H1 (cell line): ENCODE measurements around the gene PRG3.

Experiments
- BRCA1 ChIP-seq: IDR thresholded peaks from 2 replicates; pipeline ENCODE4 v1.6.1; 2012; ENCODE audit warnings: low read depth, low read length, improper control_type of control experiment
- CEBPB ChIP-seq: IDR thresholded peaks from 2 replicates; pipeline ENCODE4 v1.6.1; 2012; ENCODE audit warnings: low read depth, low read length
- CTCF ChIP-seq, 3 experiments: IDR thresholded peaks; 1 replicate in 2 of 3; 2 replicates in 1 of 3; pipeline versions ENCODE4 v1.5.1 to v1.6.1; 2011; ENCODE audit warnings: low read length in 3 of 3, mild to moderate bottlenecking in 3 of 3, inconsistent platforms in 2 of 3, low read depth in 1 of 3, moderate library complexity in 1 of 3; ENCODE audit not compliant: insufficient read depth in 1 of 3; ENCODE audit errors: control extremely low read depth in 1 of 3
- EP300 ChIP-seq, 2 experiments: IDR thresholded peaks; 1 replicate in 1 of 2; 2 replicates in 1 of 2; pipeline ENCODE4 v1.6.1; 2011 to 2012; ENCODE audit warnings: low read depth in 2 of 2, low read length in 2 of 2, mild to moderate bottlenecking in 2 of 2, borderline replicate concordance in 1 of 2, inconsistent platforms in 1 of 2, moderate library complexity in 1 of 2
- EZH2 ChIP-seq: fragments of 200-600 bp; sonication (generic); IDR thresholded peaks from 2 replicates; pipeline ENCODE4 v1.7.1; 2012; ENCODE audit warnings: low read depth, mild to moderate bottlenecking, moderate library complexity, low read length, inconsistent platforms; ENCODE audit not compliant: severe bottlenecking
- GABPA ChIP-seq: IDR thresholded peaks from 2 replicates; pipeline ENCODE4 v1.6.1; 2011; ENCODE audit warnings: mild to moderate bottlenecking, low read length, moderate library complexity, borderline replicate concordance; ENCODE audit not compliant: insufficient read depth
- JUN ChIP-seq: IDR thresholded peaks from 2 replicates; pipeline ENCODE4 v1.6.1; 2011; ENCODE audit warnings: low read depth, mild to moderate bottlenecking, improper control_type of control experiment, low read length
- JUND ChIP-seq: IDR thresholded peaks from 2 replicates; pipeline ENCODE4 v1.6.1; 2011; ENCODE audit warnings: mild to moderate bottlenecking, improper control_type of control experiment, low read length
- POLR2A ChIP-seq, 2 experiments: IDR thresholded peaks; 1 replicate in 1 of 2; 2 replicates in 1 of 2; pipeline ENCODE4 v1.6.1; 2011; ENCODE audit warnings: low read depth in 2 of 2, low read length in 2 of 2, mild to moderate bottlenecking in 2 of 2; ENCODE audit errors: control extremely low read depth in 1 of 2
- POLR2AphosphoS5 ChIP-seq: IDR thresholded peaks from 2 replicates; pipeline ENCODE4 v1.6.1; 2011; ENCODE audit warnings: low read depth, low read length
- SIN3A ChIP-seq, 2 experiments: IDR thresholded peaks in 1 of 2; conservative IDR thresholded peaks in 1 of 2; 2 replicates each; pipeline ENCODE4 v1.6.1; 2011 to 2012; ENCODE audit warnings: low read length in 2 of 2, improper control_type of control experiment in 1 of 2, low read depth in 1 of 2, mild to moderate bottlenecking in 1 of 2
- TAF1 ChIP-seq: IDR thresholded peaks from 2 replicates; pipeline ENCODE4 v1.6.1; 2011; ENCODE audit warnings: mild to moderate bottlenecking, low read depth, low read length
- TCF12 ChIP-seq: IDR thresholded peaks from 2 replicates; pipeline ENCODE4 v1.6.1; 2011; ENCODE audit warnings: low read depth, mild to moderate bottlenecking, low read length
- YY1 ChIP-seq: IDR thresholded peaks from 2 replicates; pipeline ENCODE4 v1.6.1; 2011; ENCODE audit warnings: low read depth, mild to moderate bottlenecking, low read length

GRCh38 chr11:57370251-57370650 lies 10.7 kb downstream of the PRG3 start:
- no peak for TF ChIP-seq TCF12
- TF ChIP-seq CTCF (IDR thresholded peaks at IDR 0.05; ENCODE audit: control extremely low read depth in 1 of 3, insufficient read depth in 1 of 3, low read depth in 1 of 3, low read length in 3 of 3): no peak
- no peak for TF ChIP-seq GABPA
- TF ChIP-seq SIN3A (conservative IDR thresholded peaks at IDR 0.05 in 1 of 2, IDR thresholded peaks at IDR 0.05 in 1 of 2; ENCODE audit: low read depth in 1 of 2, low read length in 2 of 2): no peak
- no peak for TF ChIP-seq CEBPB
- TF ChIP-seq JUND: no peak
- no peak for TF ChIP-seq JUN
- TF ChIP-seq EP300 (IDR thresholded peaks at IDR 0.05; ENCODE audit: borderline replicate concordance in 1 of 2, low read depth in 2 of 2, low read length in 2 of 2): no peak
- no peak for TF ChIP-seq POLR2AphosphoS5
- TF ChIP-seq POLR2A (IDR thresholded peaks at IDR 0.05; ENCODE audit: control extremely low read depth in 1 of 2, low read depth in 2 of 2, low read length in 2 of 2): no peak
- TF ChIP-seq TAF1: no peak
- no peak for TF ChIP-seq EZH2
- TF ChIP-seq BRCA1: no peak
- TF ChIP-seq YY1: no peak
